ENCODE measurements around the gene ZNF398. TPM values are rescaled to one million over a fixed set of nuclear protein-coding genes. Genes with fewer than 3 reads are reported as not detected.

Gene ZNF398
- total and polyA plus RNA-seq, 9 of the 15 experiments (the other 6 are each of a cell fraction or from before 2014, with no cell fraction given) = 4.0 to 18.6 (median 10.4) TPM

GRCh38 chr7:149125863-149126661, 21.2 kb upstream of the ZNF398 start, which contains the start of gene ZNF425 (continued):
- TF ChIP-seq SMARCE1 (IDR thresholded peaks at IDR 0.05) (no peak; the same call in 1 of the 2 replicates), ZNF311 (CRISPR knock-in tag; IDR thresholded peaks at IDR 0.05) (no peak), ZBTB40 (IDR thresholded peaks at IDR 0.05) (peak; percentile 90), ZBTB40 (CRISPR knock-in tag; IDR thresholded peaks at IDR 0.05) (no peak), SIN3A (IDR thresholded peaks at IDR 0.05; ENCODE audit: borderline replicate concordance in 2 of 2, control insufficient read depth in 1 of 2, low read depth in 2 of 2, low read length in 2 of 2) (peak; percentile 62 to 88; a peak in 2 of 4 replicates), KDM4B (IDR thresholded peaks at IDR 0.05; ENCODE audit: borderline replicate concordance in 2 of 2, low read depth in 1 of 2) (peak in 1 of 2 experiments; percentile 96; a peak in 2 of 4 replicates), EHMT2 (IDR thresholded peaks at IDR 0.05) (peak; percentile 64), UBTF (IDR thresholded peaks at IDR 0.05; ENCODE audit: borderline replicate concordance in 1 of 2, low read depth in 2 of 2, low read length in 2 of 2) (peak; percentile 78 to 92; a peak in 3 of 4 replicates), RCOR1 (IDR thresholded peaks at IDR 0.05; ENCODE audit: borderline replicate concordance in 1 of 2, low read depth in 2 of 2, low read length in 2 of 2) (peak in 1 of 2 experiments; percentile 69; a peak in 2 of 4 replicates), ATF7 (IDR thresholded peaks at IDR 0.05) (peak; percentile 84), THAP12 (CRISPR knock-in tag; IDR thresholded peaks at IDR 0.05) (peak; percentile 99), CSDE1 (IDR thresholded peaks at IDR 0.05) (peak in 1 of 2 experiments; percentile 67; a peak in 1 of 4 replicates)

Data from K562 (cell line).